WTC11 (cell line): ENCODE data around the gene AKAP6. TPM values are rescaled to one million over a fixed set of nuclear protein-coding genes. Genes with fewer than 3 reads are reported as not detected.

Experiments used
- ATAC-seq: fragments of 200-7000 bp; cut with Tn5 transposase; 2 replicates; pipeline ENCODE4 v1.10.0; 2021; ENCODE audit warnings: mild to moderate bottlenecking, moderate library complexity
- CTCF ChIA-PET: fragments of 300-600 bp; sonication (Branson Sonifier 250); formaldehyde crosslinking; loops from one replicate; lab custom pipeline; 2021; ENCODE audit warnings: antibody characterized with exemption; lab: Charles Lee
- POLR2A ChIA-PET: fragments of 350-600 bp; sonication (Branson Sonifier 250); formaldehyde crosslinking; loops from one replicate; lab custom pipeline; 2021; ENCODE audit warnings: antibody characterized with exemption; lab: Charles Lee
- DNase-seq: peaks from one replicate; pipeline ENCODE4 v3.0.0; 2021; ENCODE audit warnings: low spot score
- H3K27ac Mint-ChIP-seq: 2 replicates; pipeline ENCODE4 v1.8.0; 2021; ENCODE audit warnings: mixed read lengths
- H3K27me3 Mint-ChIP-seq: 2 replicates; pipeline ENCODE4 v1.8.0; 2021; ENCODE audit warnings: low read depth, mild to moderate bottlenecking, moderate library complexity, mixed read lengths
- H3K36me3 Mint-ChIP-seq: 2 replicates; pipeline ENCODE4 v1.8.0; 2021; ENCODE audit warnings: mixed read lengths
- H3K4me1 Mint-ChIP-seq: 2 replicates; pipeline ENCODE4 v1.8.0; 2022; ENCODE audit warnings: mixed read lengths
- H3K4me3 Mint-ChIP-seq: 2 replicates; pipeline ENCODE4 v1.8.0; 2021; ENCODE audit warnings: mild to moderate bottlenecking, moderate library complexity, mixed read lengths
- H3K9me3 Mint-ChIP-seq: 2 replicates; pipeline ENCODE4 v1.8.0; 2021; ENCODE audit warnings: mixed read lengths
- CDX4 ChIP-seq: fragments of 250-450 bp; sonication (Bioruptor Pico); IDR thresholded peaks from 2 replicates; pipeline ENCODE4 v1.9.0; 2021; ENCODE audit warnings: moderate library complexity, mild to moderate bottlenecking, inconsistent platforms, borderline replicate concordance
- CREM ChIP-seq: sonication (generic); formaldehyde crosslinking; IDR thresholded peaks from 2 replicates; pipeline ENCODE4 v1.8.1; 2022; ENCODE audit warnings: mild to moderate bottlenecking, missing genetic modification reagents, moderate library complexity
- E2F5 ChIP-seq: sonication (generic); formaldehyde crosslinking; IDR thresholded peaks from 2 replicates; pipeline ENCODE4 v1.8.1; 2022; ENCODE audit warnings: mild to moderate bottlenecking, moderate library complexity, missing genetic modification reagents
- ELF4 ChIP-seq: sonication (generic); formaldehyde crosslinking; IDR thresholded peaks from 2 replicates; pipeline ENCODE4 v1.8.1; 2022; ENCODE audit warnings: low read depth, mild to moderate bottlenecking, moderate library complexity, missing genetic modification reagents
- EMX1 ChIP-seq: fragments of 250-450 bp; sonication (Bioruptor Pico); IDR thresholded peaks from 2 replicates; pipeline ENCODE4 v1.8.0; 2021; ENCODE audit warnings: mild to moderate bottlenecking
- ERG ChIP-seq: fragments of 250-450 bp; sonication (Bioruptor Pico); IDR thresholded peaks from 2 replicates; pipeline ENCODE4 v1.8.0; 2021; ENCODE audit warnings: mild to moderate bottlenecking
- FOXJ3 ChIP-seq: sonication (generic); formaldehyde crosslinking; IDR thresholded peaks from 2 replicates; pipeline ENCODE4 v1.9.0; 2021; ENCODE audit warnings: missing genetic modification reagents, mild to moderate bottlenecking, borderline replicate concordance
- HMGA2 ChIP-seq: fragments of 250-450 bp; sonication (Bioruptor Pico); IDR thresholded peaks from 2 replicates; pipeline ENCODE4 v1.4.0; 2021; ENCODE audit warnings: mild to moderate bottlenecking, moderate library complexity
- HMGXB4 ChIP-seq: sonication (generic); formaldehyde crosslinking; IDR thresholded peaks from 2 replicates; pipeline ENCODE4 v1.8.1; 2023; ENCODE audit warnings: mild to moderate bottlenecking, moderate library complexity, missing genetic modification reagents
- JUN ChIP-seq: sonication (generic); formaldehyde crosslinking; IDR thresholded peaks from 2 replicates; pipeline ENCODE4 v1.8.0; 2023; ENCODE audit warnings: mild to moderate bottlenecking, missing genetic modification reagents
- MLX ChIP-seq: sonication (generic); formaldehyde crosslinking; IDR thresholded peaks from 2 replicates; pipeline ENCODE4 v1.8.1; 2023; ENCODE audit warnings: mild to moderate bottlenecking, missing genetic modification reagents, moderate library complexity
- MYBL2 ChIP-seq: sonication (generic); formaldehyde crosslinking; IDR thresholded peaks from 2 replicates; pipeline ENCODE4 v1.8.1; 2023; ENCODE audit warnings: mild to moderate bottlenecking, moderate library complexity, missing genetic modification reagents
- NFATC4 ChIP-seq: fragments of 250-450 bp; sonication (Bioruptor Pico); IDR thresholded peaks from 2 replicates; pipeline ENCODE4 v1.9.0; 2021; ENCODE audit warnings: mild to moderate bottlenecking
- NFE2L1 ChIP-seq: sonication (generic); formaldehyde crosslinking; IDR thresholded peaks from 2 replicates; pipeline ENCODE4 v1.8.1; 2023; ENCODE audit warnings: missing genetic modification reagents
- NR1H2 ChIP-seq: sonication (generic); formaldehyde crosslinking; IDR thresholded peaks from 2 replicates; pipeline ENCODE4 v1.9.0; 2021; ENCODE audit warnings: mild to moderate bottlenecking, moderate library complexity, missing genetic modification reagents
- OVOL2 ChIP-seq: fragments of 250-450 bp; sonication (Bioruptor Pico); IDR thresholded peaks from 2 replicates; pipeline ENCODE4 v1.9.0; 2021; ENCODE audit warnings: mild to moderate bottlenecking, borderline replicate concordance
- STAT6 ChIP-seq: sonication (generic); formaldehyde crosslinking; conservative IDR thresholded peaks from 2 replicates; pipeline ENCODE4 v1.8.1; 2023; ENCODE audit warnings: mild to moderate bottlenecking, low read depth, missing genetic modification reagents, moderate library complexity
- USF1 ChIP-seq: sonication (generic); formaldehyde crosslinking; IDR thresholded peaks from 2 replicates; pipeline ENCODE4 v1.8.0; 2022; ENCODE audit warnings: mild to moderate bottlenecking, missing genetic modification reagents
- ZMAT4 ChIP-seq: fragments of 250-450 bp; sonication (Bioruptor Pico); IDR thresholded peaks from 2 replicates; pipeline ENCODE4 v1.9.0; 2021; ENCODE audit warnings: mild to moderate bottlenecking
- ZNF219 ChIP-seq: sonication (generic); formaldehyde crosslinking; IDR thresholded peaks from 2 replicates; pipeline ENCODE4 v1.8.0; 2023; ENCODE audit warnings: missing genetic modification reagents, mild to moderate bottlenecking, borderline replicate concordance
- ZNF263 ChIP-seq: sonication (generic); formaldehyde crosslinking; IDR thresholded peaks from 2 replicates; pipeline ENCODE4 v1.8.1; 2022; ENCODE audit warnings: low read depth, mild to moderate bottlenecking, moderate library complexity, missing genetic modification reagents
- ZNF396 ChIP-seq: fragments of 250-450 bp; sonication (Bioruptor Pico); IDR thresholded peaks from 2 replicates; pipeline ENCODE4 v1.8.0; 2021; ENCODE audit warnings: mild to moderate bottlenecking, moderate library complexity, borderline replicate concordance
- ZNF423 ChIP-seq: fragments of 250-450 bp; sonication (Bioruptor Pico); IDR thresholded peaks from 2 replicates; pipeline ENCODE4 v2.1.2; 2022; ENCODE audit warnings: mild to moderate bottlenecking, moderate library complexity
- ZNF425 ChIP-seq: fragments of 250-450 bp; sonication (Bioruptor Pico); conservative IDR thresholded peaks from 2 replicates; pipeline ENCODE4 v1.9.0; 2021; ENCODE audit warnings: mild to moderate bottlenecking
- ZSCAN18 ChIP-seq: fragments of 250-450 bp; sonication (Bioruptor Pico); IDR thresholded peaks from 2 replicates; pipeline ENCODE4 v2.1.2; 2022; ENCODE audit warnings: mild to moderate bottlenecking, moderate library complexity
- total RNA-seq: library from RNA; stranded (reverse); gene quantifications from 3 replicates; pipeline ENCODE4 v1.2.3, GENCODE V29; 2021

The AKAP6 gene
- total RNA-seq, 1 experiment from 2014 or later, result 0.63 TPM

- Mint-ChIP-seq H3K27me3 (no peaks in the 10 kb centered on the region), H3K27ac (no peak overlapping the region), H3K4me1 (peaks cover 19% of the 10 kb centered on the region), H3K4me3 (no peak overlapping the region), H3K36me3 (no peaks in the 10 kb centered on the region), H3K9me3 (no peaks in the 10 kb centered on the region)
- ATAC-seq (no peak), DNase-seq (no peak)
- TF ChIP-seq HMGA2 (CRISPR knock-in tag) (no peak), CREM (no peak), ZMAT4 (no peak), NFATC4 (CRISPR knock-in tag) (no peak), FOXJ3 (CRISPR knock-in tag) (no peak), NR1H2 (no peak), USF1 (no peak), HMGXB4 (CRISPR knock-in tag) (no peak), NFE2L1 (no peak), ZNF425 (CRISPR knock-in tag) (no peak), ZNF396 (no peak), CDX4 (CRISPR knock-in tag) (no peak), ZNF219 (CRISPR knock-in tag) (no peak), MYBL2 (CRISPR knock-in tag) (no peak), OVOL2 (CRISPR knock-in tag) (no peak)
- ChIA-PET CTCF (no interaction called here), POLR2A (no interaction called here)
Measured at GRCh38 chr14:32662211-32662610, 333.1 kb downstream of the AKAP6 start.

- Mint-ChIP-seq H3K4me3 (no peak overlapping the region), H3K9me3 (peaks cover 5% of the 10 kb centered on the region; the same call in 1 of the 2 replicates), H3K4me1 (peaks cover 12% of the 10 kb centered on the region), H3K27ac (no peak overlapping the region), H3K36me3 (no peaks in the 10 kb centered on the region), H3K27me3 (no peaks in the 10 kb centered on the region)
- ATAC-seq, result no peak
- ChIA-PET POLR2A (no interaction called here), CTCF (no interaction called here)
- DNase-seq, result no peak
- TF ChIP-seq ZNF263 (CRISPR knock-in tag) (no peak), ERG (CRISPR knock-in tag) (no peak), ZNF423 (CRISPR knock-in tag) (no peak), EMX1 (no peak), ZSCAN18 (CRISPR knock-in tag) (no peak), MLX (CRISPR knock-in tag) (no peak), ELF4 (CRISPR knock-in tag) (no peak), STAT6 (CRISPR knock-in tag) (no peak), JUN (CRISPR knock-in tag) (no peak), E2F5 (CRISPR knock-in tag) (no peak)
Measured at GRCh38 chr14:32666308-32666707, 337.2 kb downstream of the AKAP6 start.
